ENCODE results near the gene ABTB2.

ABTB2 gene

DNA sequence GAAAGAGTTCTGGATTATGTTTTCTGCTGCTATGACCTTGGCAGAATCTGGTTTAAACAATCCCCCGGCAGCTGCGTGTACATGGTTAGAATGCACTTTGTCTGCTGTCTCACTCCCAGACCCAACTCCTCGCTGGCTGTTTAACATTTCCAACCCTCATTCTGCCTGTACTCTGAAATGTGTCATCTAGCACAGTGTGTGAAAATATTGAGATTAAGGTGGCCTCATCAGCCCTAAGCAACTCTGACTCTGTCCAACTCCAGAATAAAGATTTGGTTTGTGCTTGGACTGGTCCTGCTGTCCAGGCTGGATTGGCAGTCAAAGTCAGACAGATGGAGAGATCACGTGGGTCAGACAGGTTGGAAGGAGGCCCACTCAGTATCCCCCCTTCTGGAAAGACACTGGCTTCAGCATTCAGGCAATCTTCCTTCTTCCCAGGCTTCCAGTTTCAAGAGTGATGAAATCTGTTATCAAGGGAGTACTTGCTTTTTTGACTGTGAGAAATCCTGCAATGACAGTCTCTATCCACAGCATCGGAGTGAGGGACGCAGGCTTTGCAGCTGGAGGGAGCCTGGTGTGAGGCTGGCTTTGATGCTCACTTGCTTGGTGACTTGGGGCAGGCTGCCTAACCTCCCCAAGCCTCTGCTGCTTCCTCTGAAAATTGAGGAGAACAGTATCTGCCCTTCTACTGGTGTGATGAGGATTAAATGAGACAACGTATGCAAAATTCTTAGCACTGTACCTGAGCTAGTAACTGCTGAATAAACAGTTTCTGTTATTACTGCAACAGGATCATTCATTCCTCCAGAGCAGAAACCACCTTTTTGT lies 29.8 kb downstream of the ABTB2 start:
- in situ Hi-C loops (cut with MboI; ENCODE audit: low pct_unique_long_range_greater_than_20kb, low sequenced_read_pairs), result no loop called here
- DNase-seq, result no peak

GRCh38 chr11:34324466-34324865 lies 33.3 kb downstream of the ABTB2 start:
- in situ Hi-C loops (cut with MboI; ENCODE audit: low pct_unique_long_range_greater_than_20kb, low sequenced_read_pairs), result no loop called here
- DNase-seq, result no peak

DNA sequence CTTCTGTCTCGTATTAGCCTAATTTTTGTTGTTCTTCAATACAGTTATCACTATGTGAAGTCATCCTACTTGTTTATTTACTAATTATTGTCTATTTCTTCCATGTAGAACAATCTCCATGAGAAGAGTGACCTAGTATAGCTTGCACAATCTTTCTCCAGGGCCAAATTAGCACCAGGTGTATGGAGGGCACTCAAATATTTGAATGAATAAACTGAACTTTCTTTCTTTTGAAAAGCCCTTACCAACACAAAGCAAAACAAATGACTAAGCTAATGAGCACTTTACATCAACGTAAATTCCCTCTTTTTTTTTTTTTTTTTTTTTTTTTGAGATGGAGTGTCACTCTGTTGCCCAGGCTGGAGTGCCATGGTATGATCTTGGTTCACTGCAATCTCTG lies 34.2 kb downstream of the ABTB2 start:
- no peak for DNase-seq
- in situ Hi-C loops (cut with MboI; ENCODE audit: low pct_unique_long_range_greater_than_20kb, low sequenced_read_pairs), result no loop called here

DNA sequence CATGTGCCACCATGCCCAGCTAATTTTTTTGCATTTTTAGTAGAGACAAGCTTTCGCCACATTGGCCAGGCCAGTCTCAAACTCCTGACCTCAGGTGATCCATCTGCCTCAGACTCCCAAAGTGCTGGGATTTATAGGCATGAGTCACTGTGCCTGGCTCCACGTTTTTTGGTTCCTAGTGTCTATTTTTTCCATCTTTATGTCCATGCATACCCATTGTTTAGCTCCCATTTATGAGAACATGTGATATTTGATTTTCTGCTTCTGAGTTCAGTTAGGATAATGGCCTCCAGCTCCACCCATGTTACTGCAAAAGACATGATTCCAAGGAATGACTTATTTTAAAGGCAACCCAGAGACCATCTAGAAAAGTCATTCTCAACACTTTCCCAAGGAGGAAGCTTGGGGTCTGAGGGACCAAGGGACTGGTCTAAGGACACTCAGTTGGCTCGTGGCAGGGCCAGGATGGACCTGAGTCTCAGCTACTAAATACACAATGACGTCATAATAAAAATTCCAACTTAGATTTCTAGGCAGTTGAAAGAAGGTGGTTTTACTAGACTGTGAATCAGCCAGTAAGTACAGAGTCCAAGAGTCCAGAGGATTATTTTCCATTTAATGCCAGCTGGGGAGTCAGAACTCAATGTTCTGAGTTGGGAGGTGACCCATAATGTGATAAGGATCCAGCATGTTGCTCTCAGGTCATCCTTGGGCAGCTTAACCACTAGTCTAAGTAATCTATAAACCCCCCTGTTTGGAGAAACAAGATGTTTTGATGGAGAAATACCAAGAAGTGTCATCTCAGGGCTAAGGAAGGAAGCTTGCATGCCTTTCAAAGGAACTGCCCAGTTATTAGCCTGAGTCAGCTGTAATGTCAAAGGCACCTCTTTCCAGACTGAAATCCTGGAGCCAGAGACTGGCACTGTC lies 39.4 kb downstream of the ABTB2 start:
- in situ Hi-C loops (cut with MboI; ENCODE audit: low pct_unique_long_range_greater_than_20kb, low sequenced_read_pairs), result no loop called here
- no peak for DNase-seq

- in situ Hi-C loops (cut with MboI; ENCODE audit: low pct_unique_long_range_greater_than_20kb, low sequenced_read_pairs), result no loop called here
- no peak for DNase-seq
Measured at GRCh38 chr11:34317666-34318065, 40.1 kb downstream of the ABTB2 start.

DNA sequence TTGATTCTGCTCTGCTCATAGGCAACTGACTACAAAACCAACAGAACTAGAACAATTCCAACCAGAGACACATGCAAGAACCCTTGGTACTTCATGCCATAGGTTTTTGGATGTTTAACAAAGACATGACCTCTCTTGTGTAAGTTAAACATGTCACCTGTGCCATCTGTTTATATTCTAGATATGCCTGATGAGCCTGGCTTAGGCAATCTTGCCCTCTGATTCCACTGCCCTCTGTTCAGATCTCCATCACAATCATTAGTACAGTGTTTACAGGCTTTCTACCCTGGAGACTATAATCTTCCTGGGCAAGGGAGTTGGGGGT lies 40.8 kb downstream of the ABTB2 start:
- no peak for DNase-seq
- in situ Hi-C loops (cut with MboI; ENCODE audit: low pct_unique_long_range_greater_than_20kb, low sequenced_read_pairs), result no loop called here

DNA sequence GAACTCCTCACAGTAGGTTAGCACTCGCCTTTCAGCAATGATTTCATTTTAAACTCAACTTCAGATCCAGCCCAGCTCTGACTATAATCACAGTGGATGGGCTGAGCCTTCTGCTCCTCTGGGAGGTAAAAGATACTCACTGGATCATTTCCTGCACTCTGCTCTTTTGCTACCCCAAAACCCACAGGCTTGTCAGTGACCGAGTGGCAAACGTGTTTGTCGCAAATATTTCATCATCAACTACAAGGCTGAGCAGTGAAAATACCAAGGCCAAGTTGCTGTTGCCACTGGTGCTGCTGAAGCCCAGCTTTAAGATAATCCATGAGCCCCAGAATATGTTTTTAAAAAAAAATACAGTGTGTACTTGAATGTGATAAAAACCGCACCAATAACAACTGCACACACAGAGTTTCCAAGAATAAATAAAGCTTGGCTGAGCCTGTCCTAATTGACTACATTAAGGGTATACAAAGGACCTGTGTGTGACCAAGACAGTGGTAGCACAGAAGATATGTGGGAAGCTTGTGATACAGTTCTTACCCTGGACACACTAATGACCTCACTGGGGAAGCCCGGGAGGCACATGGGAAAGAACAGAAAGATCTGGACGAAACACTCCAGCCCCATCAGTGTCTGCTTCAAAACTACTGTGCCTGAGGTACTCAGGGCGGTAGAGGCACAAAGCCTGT lies 41.3 kb downstream of the ABTB2 start:
- no peak for DNase-seq
- in situ Hi-C loops (cut with MboI; ENCODE audit: low pct_unique_long_range_greater_than_20kb, low sequenced_read_pairs), result no loop called here

DNA sequence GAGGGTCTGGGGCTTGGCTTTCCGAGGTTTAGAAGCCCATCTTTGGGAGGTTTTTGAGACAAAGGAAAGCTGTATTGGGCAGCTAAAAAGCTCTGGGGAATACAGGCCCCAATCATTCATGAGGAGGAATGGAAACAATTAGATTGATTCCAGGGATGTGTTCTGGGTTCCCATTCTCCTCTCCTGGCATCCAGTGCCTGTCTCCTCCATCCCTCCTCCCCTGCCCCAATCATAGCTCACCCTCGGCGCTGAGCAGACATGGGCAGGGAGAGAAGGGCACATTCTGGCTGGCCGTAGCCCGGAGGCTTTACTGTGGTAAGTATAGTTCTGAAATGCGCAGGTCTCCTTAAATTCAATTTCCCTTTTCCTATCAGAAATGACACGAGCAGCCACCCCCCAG lies 42.4 kb downstream of the ABTB2 start:
- in situ Hi-C loops (cut with MboI; ENCODE audit: low pct_unique_long_range_greater_than_20kb, low sequenced_read_pairs), result no loop called here
- no peak for DNase-seq

- no peak for DNase-seq
- in situ Hi-C loops (cut with MboI; ENCODE audit: low pct_unique_long_range_greater_than_20kb, low sequenced_read_pairs), result no loop called here
Measured at GRCh38 chr11:34314936-34315335, 42.9 kb downstream of the ABTB2 start.

GRCh38 chr11:34314176-34314575 lies 43.6 kb downstream of the ABTB2 start:
- no peak for DNase-seq
- in situ Hi-C loops (cut with MboI; ENCODE audit: low pct_unique_long_range_greater_than_20kb, low sequenced_read_pairs), result no loop called here

DNA sequence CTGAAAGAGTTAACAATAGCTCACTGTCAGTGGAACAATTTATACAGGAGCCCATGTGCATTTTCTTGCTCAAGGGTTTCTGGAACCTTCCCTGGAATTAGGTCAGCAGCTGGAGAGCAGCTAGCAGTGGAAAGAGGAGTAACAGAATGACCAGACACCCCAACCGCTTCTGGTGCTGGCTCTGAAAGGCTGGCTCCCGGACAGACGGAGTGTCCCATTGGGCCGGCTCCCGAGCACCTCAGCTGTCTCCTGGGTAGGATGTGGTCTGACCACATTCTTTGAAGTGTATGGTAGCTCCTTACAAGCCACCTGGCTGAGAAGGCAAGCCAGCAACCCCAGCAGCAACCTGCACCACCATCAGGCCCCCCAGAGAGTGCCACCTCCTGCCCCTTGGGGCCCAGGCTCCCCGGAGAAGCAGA lies 44.7 kb downstream of the ABTB2 start:
- in situ Hi-C loops (cut with MboI; ENCODE audit: low pct_unique_long_range_greater_than_20kb, low sequenced_read_pairs), result no loop called here
- no peak for DNase-seq

- in situ Hi-C loops (cut with MboI; ENCODE audit: low pct_unique_long_range_greater_than_20kb, low sequenced_read_pairs), result no loop called here
- DNase-seq, result no peak
Measured at GRCh38 chr11:34311126-34311525, 46.7 kb downstream of the ABTB2 start.

DNA sequence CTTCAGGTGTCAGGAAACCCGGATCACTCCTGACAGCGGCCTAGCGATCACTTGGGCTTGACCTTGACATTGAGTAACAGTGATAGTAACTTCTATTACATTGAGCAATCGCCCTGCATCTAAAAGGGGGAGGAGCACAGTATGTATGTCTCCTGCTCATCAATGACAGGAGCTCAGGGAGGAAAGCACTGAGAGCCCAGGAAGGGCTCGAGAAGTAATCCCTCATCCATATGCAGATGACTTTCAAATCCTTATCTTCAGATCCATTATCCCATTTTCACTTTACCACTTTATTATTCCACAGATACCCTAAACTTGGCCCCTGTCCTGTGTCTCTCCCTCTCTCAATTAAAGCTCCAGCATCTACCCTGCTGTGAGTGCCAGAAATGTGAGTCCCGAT lies 47.8 kb downstream of the ABTB2 start:
- no peak for DNase-seq
- in situ Hi-C loops (cut with MboI; ENCODE audit: low pct_unique_long_range_greater_than_20kb, low sequenced_read_pairs), result no loop called here

GRCh38 chr11:34308913-34309585 lies 48.8 kb downstream of the ABTB2 start:
- no peak for DNase-seq
- in situ Hi-C loops (cut with MboI; ENCODE audit: low pct_unique_long_range_greater_than_20kb, low sequenced_read_pairs), result no loop called here

DNA sequence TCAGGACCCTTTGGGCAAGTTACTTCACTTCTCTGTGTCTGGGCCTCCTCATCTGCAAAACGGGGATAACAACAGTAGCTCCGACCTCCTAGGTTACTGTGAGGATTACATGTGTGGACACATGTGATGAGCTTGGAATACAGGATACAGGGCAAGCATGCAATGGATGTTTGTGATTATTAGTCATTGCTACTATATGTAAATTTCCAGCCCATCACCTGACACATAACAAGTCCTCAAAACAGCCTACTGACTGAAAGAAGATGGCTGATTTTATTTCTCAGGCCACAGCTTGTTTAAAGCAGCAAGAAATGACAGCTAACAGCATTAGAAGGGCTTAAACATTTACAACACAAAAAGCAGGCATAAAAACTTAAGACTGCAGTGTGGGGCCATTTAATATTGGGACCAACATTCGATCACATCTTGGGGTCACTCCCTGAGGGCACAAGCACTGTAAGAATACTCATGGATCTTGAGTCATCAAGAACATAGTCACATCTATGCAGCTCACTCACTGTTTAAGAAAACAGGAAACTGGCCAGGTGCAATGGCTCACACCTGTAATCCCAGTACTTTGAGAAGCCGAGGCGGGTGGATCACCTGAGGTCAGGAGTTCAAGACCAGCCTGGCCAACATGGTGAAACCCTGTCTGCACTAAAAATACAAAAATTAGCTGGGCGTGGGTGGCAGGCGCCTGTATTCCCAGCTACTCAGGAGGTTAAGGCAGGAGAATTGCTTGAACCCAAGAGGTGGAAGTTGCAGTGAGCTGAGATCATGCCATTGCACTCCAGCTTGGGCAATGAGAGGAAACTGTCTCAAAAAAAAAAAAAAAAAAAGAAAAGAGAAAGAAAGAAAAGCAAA lies 49.5 kb downstream of the ABTB2 start:
- in situ Hi-C loops (cut with MboI; ENCODE audit: low pct_unique_long_range_greater_than_20kb, low sequenced_read_pairs), result no loop called here
- DNase-seq, result no peak

GRCh38 chr11:34305780-34306179 lies 52.0 kb downstream of the ABTB2 start:
- no peak for DNase-seq
- in situ Hi-C loops (cut with MboI; ENCODE audit: low pct_unique_long_range_greater_than_20kb, low sequenced_read_pairs), result no loop called here

DNA sequence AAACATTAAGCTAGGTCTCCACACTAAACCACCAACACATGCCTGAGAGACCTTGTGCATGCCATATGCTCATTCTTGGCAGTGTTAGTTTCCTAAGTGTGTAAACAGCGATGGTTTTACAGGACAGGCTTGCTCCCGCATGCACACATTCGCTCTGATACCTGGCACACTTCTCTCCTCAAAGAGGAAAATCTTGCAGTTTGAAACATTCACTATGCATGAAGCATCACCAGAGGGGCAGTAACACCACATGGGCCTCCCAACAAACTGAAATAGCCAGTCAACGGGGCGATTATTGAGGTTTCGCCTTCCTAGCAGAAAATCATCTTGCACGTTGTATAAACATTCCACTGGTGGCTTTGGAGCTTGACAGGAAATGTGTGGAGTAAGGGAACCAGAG lies 52.6 kb downstream of the ABTB2 start:
- DNase-seq, result no peak
- in situ Hi-C loops (cut with MboI; ENCODE audit: low pct_unique_long_range_greater_than_20kb, low sequenced_read_pairs), result no loop called here

DNA sequence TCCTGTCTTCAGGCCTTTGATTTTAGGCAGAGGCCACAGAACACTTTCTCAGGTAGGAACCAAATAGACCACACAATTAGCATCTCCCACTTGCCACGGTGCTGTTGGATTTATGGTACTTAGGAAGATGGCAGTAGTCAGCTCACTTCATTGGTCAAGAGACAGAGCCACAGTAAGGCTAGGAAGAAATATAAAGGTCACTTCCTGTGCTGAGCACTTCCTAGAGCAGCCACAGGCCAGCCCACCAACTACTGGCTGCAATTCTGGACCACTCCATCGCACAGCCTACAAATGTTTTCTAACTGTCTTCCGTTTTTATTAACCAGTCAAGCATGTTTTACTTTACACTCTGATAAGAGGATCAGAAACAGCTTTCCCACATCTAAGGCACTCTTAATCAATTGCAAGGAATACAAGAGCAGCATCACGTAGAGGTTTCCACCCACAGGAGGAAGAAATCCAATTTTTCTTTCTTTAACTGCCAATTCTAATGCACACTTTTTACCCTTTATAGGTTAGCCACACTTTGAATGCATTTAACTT lies 54.7 kb downstream of the ABTB2 start:
- in situ Hi-C loops (cut with MboI; ENCODE audit: low pct_unique_long_range_greater_than_20kb, low sequenced_read_pairs), result no loop called here
- DNase-seq, result no peak
